Nephron (organoid): ENCODE measurements around the gene FAM3B.

Experiments used
- H3K27ac Mint-ChIP-seq, 3 experiments: 2 replicates each; pipeline ENCODE4 v1.8.0; 2020; ENCODE audit warnings: mixed read lengths in 3 of 3, mild to moderate bottlenecking in 2 of 3, moderate library complexity in 1 of 3
- H3K27me3 Mint-ChIP-seq: 2 replicates; pipeline ENCODE4 v1.8.0; 2021; ENCODE audit warnings: low read depth, mild to moderate bottlenecking, moderate library complexity, mixed read lengths
- H3K36me3 Mint-ChIP-seq: 2 replicates; pipeline ENCODE4 v1.8.0; 2020; ENCODE audit warnings: low read depth, mixed read lengths
- H3K4me1 Mint-ChIP-seq: 2 replicates; pipeline ENCODE4 v1.8.0; 2020; ENCODE audit warnings: mixed read lengths
- H3K4me3 Mint-ChIP-seq, 3 experiments: 2 replicates each; pipeline ENCODE4 v1.8.0; 2020; ENCODE audit warnings: mild to moderate bottlenecking in 3 of 3, mixed read lengths in 3 of 3, moderate library complexity in 2 of 3
- H3K9me3 Mint-ChIP-seq: 2 replicates; pipeline ENCODE4 v1.8.0; 2020; ENCODE audit warnings: mixed read lengths
- TF ChIP-seq, protein P1 (sequence below), 3 experiments: fragments of 200-600 bp; sonication (generic); IDR thresholded peaks; one replicate each; pipeline ENCODE4 v1.5.0; 2021; ENCODE audit warnings: antibody characterized with exemption in 3 of 3; ENCODE audit not compliant: unreplicated experiment in 3 of 3

Gene FAM3B

DNA sequence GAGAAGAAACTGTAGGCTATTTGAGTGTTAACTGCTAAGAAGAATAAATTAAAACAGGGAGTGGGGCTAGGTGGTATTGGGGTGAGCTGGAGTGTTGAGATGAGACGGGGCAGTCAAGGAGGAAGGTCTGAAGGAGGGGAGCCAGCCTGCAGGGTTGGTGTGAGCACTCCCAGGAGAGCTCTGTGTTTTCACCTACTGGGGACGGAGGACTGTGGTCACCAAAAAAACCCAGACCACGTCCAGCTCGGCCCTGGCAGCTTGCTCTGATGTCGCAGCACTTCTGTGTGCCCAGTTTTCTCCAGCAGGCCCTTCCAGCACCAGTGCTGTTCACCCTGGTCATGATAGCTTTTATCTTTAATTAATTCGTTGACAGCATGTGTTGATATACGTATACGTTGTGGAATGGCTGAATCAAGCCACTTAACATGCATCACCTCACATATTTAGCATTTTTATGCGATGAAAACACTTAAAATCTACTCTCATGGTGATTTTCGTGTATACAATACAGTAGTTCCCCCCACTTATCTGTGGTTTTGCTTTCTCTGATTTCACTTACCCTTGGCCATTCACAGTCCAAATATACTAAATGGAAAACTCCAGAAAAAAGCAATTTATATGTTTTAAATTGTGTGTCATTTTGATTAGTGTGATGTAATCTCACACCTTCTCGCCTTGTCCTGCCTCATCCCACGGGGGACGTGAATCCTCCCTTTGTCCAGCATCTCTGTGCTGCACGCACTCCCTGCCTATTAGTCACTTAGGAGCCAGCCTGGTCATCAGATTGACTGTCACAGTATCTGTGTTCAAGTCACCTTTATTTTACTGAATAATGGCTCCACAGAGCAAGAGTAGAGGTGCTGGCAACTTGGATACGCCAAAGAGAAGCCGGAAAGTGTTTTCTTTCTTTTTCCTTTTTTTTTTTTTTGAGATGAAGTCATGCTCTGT, 12.3 kb downstream of the FAM3B start:
- peaks cover 7% of the 10 kb centered on the region for H3K9me3 Mint-ChIP-seq
- H3K36me3 Mint-ChIP-seq, result no peaks in the 10 kb centered on the region
- H3K27me3 Mint-ChIP-seq, result no peaks in the 10 kb centered on the region
- H3K4me1 Mint-ChIP-seq, result peaks cover 21% of the 10 kb centered on the region
- TF ChIP-seq, protein P1, sequence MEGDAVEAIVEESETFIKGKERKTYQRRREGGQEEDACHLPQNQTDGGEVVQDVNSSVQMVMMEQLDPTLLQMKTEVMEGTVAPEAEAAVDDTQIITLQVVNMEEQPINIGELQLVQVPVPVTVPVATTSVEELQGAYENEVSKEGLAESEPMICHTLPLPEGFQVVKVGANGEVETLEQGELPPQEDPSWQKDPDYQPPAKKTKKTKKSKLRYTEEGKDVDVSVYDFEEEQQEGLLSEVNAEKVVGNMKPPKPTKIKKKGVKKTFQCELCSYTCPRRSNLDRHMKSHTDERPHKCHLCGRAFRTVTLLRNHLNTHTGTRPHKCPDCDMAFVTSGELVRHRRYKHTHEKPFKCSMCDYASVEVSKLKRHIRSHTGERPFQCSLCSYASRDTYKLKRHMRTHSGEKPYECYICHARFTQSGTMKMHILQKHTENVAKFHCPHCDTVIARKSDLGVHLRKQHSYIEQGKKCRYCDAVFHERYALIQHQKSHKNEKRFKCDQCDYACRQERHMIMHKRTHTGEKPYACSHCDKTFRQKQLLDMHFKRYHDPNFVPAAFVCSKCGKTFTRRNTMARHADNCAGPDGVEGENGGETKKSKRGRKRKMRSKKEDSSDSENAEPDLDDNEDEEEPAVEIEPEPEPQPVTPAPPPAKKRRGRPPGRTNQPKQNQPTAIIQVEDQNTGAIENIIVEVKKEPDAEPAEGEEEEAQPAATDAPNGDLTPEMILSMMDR (IDR thresholded peaks at IDR 0.05; ENCODE audit: unreplicated experiment in 3 of 3), result no peak
- H3K4me3 Mint-ChIP-seq, result no peak overlapping the region
- no peak overlapping the region for H3K27ac Mint-ChIP-seq

DNA sequence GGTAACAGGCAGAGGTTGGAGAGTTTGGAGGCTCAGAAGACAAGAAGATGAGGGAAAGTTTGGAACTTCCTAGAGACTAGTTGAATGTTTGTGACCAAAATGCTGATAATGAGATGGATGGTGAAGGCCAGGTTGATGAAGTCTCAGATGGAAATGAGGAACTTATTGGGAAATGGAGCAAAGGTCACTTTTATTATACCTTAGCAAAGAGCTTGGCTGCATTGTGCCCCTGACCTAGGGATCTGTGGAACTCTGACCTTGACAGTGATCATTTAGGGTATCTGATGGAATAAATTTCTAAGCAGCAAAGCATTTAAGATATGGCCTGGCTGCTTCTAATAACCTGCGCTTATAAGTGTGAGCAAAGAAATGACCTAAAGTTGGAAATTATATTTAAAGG, 17.2 kb downstream of the FAM3B start:
- Mint-ChIP-seq H3K27ac (no peak overlapping the region), H3K36me3 (no peaks in the 10 kb centered on the region), H3K9me3 (peaks cover 14% of the 10 kb centered on the region), H3K4me1 (no peaks in the 10 kb centered on the region), H3K27me3 (peaks cover 4% of the 10 kb centered on the region), H3K4me3 (no peak overlapping the region)
- TF ChIP-seq, protein P1 (IDR thresholded peaks at IDR 0.05; ENCODE audit: unreplicated experiment in 3 of 3), result no peak

DNA sequence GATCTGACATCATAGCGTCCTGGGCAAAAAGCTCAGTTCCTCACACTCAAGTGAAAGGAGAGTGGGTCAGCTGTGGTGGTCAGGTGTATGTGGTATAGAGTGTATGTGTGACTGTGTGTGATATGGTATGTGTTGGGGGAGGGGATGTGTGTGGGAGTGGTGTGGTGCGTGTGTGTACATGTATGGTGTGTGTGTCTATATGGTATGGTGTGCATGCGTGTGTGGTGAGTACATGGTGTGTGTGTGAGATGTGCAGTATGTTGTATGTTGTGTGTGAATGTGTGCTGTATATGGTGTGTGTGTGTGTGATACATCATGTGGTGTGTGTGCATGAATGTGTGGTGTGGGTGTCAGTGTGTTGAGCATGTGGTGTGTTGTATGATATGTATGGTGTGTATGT, 20.9 kb downstream of the FAM3B start:
- Mint-ChIP-seq H3K9me3 (peaks cover 19% of the 10 kb centered on the region), H3K4me3 (no peak overlapping the region), H3K27ac (no peak overlapping the region), H3K27me3 (peaks cover 5% of the 10 kb centered on the region), H3K4me1 (no peaks in the 10 kb centered on the region), H3K36me3 (no peaks in the 10 kb centered on the region)
- TF ChIP-seq, protein P1 (IDR thresholded peaks at IDR 0.05; ENCODE audit: unreplicated experiment in 3 of 3), result no peak

DNA sequence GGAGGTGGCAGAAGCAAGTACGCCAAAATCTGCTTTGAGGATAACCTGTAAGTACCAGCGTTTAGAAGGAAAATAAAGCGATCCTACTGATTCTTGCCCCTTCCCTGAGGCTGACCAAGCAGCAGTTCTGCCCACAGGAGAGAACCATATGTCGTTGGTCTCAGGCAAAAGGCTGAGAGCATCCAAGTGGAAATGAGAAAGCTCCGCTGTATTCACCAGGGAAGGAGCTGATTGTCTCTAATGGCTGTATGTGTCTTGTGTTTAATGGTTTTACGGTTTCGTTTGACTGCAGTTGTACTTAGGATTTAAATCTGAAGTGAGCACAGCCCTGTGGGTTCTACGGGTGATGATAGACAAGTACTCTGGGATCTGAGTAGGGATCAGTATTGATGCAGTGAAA, 21.9 kb downstream of the FAM3B start:
- Mint-ChIP-seq H3K4me3 (no peak overlapping the region), H3K27me3 (peaks cover 5% of the 10 kb centered on the region), H3K27ac (no peak overlapping the region), H3K9me3 (peaks cover 17% of the 10 kb centered on the region), H3K4me1 (no peaks in the 10 kb centered on the region), H3K36me3 (no peaks in the 10 kb centered on the region)
- TF ChIP-seq, protein P1 (IDR thresholded peaks at IDR 0.05; ENCODE audit: unreplicated experiment in 3 of 3), result no peak

DNA sequence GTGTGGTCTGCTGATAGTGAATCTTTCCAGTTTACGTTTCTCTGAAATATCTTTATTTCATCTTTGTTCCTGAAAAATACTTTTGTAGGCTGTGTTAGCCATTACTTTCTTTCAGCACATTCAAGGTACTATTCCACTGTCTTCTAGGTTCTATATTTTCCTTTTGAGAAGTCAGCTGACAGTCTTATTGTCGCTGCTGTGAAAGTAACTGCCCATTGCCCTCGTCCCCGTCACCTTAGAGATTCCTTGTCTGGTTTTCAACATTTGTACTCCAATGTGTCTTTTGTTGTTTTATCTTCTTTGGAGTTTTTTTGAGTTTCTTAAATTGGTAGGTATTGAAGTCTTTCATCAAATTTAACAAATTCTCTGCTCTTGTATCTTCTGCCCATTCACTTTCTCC, 25.4 kb downstream of the FAM3B start:
- Mint-ChIP-seq H3K27me3 (peaks cover 9% of the 10 kb centered on the region), H3K9me3 (peaks cover 5% of the 10 kb centered on the region), H3K36me3 (no peaks in the 10 kb centered on the region), H3K27ac (no peak overlapping the region), H3K4me3 (no peak overlapping the region), H3K4me1 (no peaks in the 10 kb centered on the region)
- TF ChIP-seq, protein P1 (IDR thresholded peaks at IDR 0.05; ENCODE audit: unreplicated experiment in 3 of 3), result no peak

DNA sequence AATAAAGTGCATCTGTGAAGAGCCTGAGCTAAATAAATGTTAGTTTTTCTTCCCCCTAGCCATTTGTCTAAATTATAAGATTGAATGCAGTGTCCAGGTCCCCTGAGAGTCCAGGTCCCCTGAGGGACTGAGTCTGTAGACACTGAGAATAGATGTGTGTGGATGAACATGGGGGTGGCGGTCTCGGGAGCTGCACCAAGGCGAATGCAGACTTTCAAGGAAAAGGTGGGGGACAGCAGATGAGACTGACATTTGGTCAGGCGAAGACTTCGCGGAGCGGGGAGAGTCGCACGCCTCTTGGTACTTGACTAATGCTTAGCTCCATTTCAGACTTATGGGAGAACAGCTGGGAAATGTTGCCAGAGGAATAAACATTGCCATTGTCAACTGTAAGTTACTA, 27.5 kb downstream of the FAM3B start:
- no peak overlapping the region for H3K27ac Mint-ChIP-seq
- no peaks in the 10 kb centered on the region for H3K4me1 Mint-ChIP-seq
- peaks cover 5% of the 10 kb centered on the region for H3K9me3 Mint-ChIP-seq
- no peak overlapping the region for H3K4me3 Mint-ChIP-seq
- H3K36me3 Mint-ChIP-seq, result no peaks in the 10 kb centered on the region
- TF ChIP-seq, protein P1 (IDR thresholded peaks at IDR 0.05; ENCODE audit: unreplicated experiment in 3 of 3), result no peak
- H3K27me3 Mint-ChIP-seq, result peaks cover 4% of the 10 kb centered on the region
